Upper lobe of left lung (tissue), 6 donors: ENCODE measurements around the gene SBF2. TPM values are rescaled to one million over a fixed set of nuclear protein-coding genes. Genes with fewer than 3 reads are reported as not detected.

Source experiments
- ATAC-seq, 2 donors: fragments of 200-7000 bp; cut with Tn5 transposase; one replicate each; pipeline ENCODE4 v1.9.1; 2022; ENCODE audit warnings: mild to moderate bottlenecking in 2 of 2, moderate library complexity in 2 of 2; ENCODE audit not compliant: low FRiP score in 2 of 2
- DNase-seq, 2 donors: peaks; one replicate each; pipeline ENCODE4 v3.0.0-alpha.2; 2019 to 2020
- H3K27ac ChIP-seq, 4 donors: fragments of 200-600 bp; sonication (generic); one replicate each; pipeline ENCODE4 v1.5.1; 2016 to 2019
- H3K27me3 ChIP-seq, 4 donors: fragments of 200-600 bp; sonication (generic); one replicate each; pipeline ENCODE4 v1.5.1; 2017 to 2019
- H3K36me3 ChIP-seq, 4 donors: fragments of 200-600 bp; sonication (generic); one replicate each; pipeline ENCODE4 v1.5.1; 2016 to 2019
- H3K4me1 ChIP-seq, 4 donors: fragments of 200-600 bp; sonication (generic); one replicate each; pipeline ENCODE4 v1.5.1; 2018 to 2019
- H3K4me3 ChIP-seq, 4 donors: fragments of 200-600 bp; sonication (generic); one replicate each; pipeline ENCODE4 v1.5.1; 2017 to 2019; ENCODE audit warnings: mild to moderate bottlenecking in 2 of 4, moderate library complexity in 1 of 4
- H3K9me3 ChIP-seq, 4 donors: fragments of 200-600 bp; sonication (generic); one replicate each; pipeline ENCODE4 v1.5.1; 2018 to 2019
- CTCF ChIP-seq, 6 experiments: fragments of 450-650 bp in 4 of 6; fragments of 200-600 bp in 2 of 6; sonication (generic) in 2 of 6; IDR thresholded peaks; one replicate each; pipeline ENCODE4 v1.5.1; 2016 to 2019; ENCODE audit warnings: antibody characterized with exemption in 6 of 6
- EP300 ChIP-seq, 4 donors: sonication (generic); formaldehyde crosslinking; IDR thresholded peaks; one replicate each; pipeline ENCODE4 v1.5.1; 2017; ENCODE audit warnings: antibody characterized with exemption in 4 of 4, control low read depth in 2 of 4
- POLR2A ChIP-seq, 4 donors: fragments of 450-650 bp; IDR thresholded peaks; one replicate each; pipeline ENCODE4 v1.5.1; 2016 to 2017; ENCODE audit warnings: antibody characterized with exemption in 4 of 4, mild to moderate bottlenecking in 2 of 4
- POLR2AphosphoS5 ChIP-seq, 2 donors: sonication (generic); formaldehyde crosslinking; IDR thresholded peaks; one replicate each; pipeline ENCODE4 v1.5.1; 2017; ENCODE audit warnings: antibody characterized with exemption in 2 of 2
- WGBS, 2 donors: methylation state at CpG; one replicate each; pipeline ENCODE4 v1.1.5; 2017 to 2018; 5-methylcytosine and 5-hydroxymethylcytosine counted together
- total RNA-seq, 6 donors: library from RNA; depleted of rRNA in 4 of 6; stranded (reverse); fragments of >200 nt in 4 of 6; gene quantifications; one replicate each; pipeline versions ENCODE4 v1.1.0 to v1.2.1, GENCODE V29; 2016 to 2021
- donor health status: DM: no; HTN: no; CAD: no; lungs with moderate emphysema.
- donor health status: DM: no; HTN: yes; CAD: no; lungs with severe emphysema.

The SBF2 gene
- total RNA-seq, 6 donors from 2014 or later: 22.2 to 54.5 (median 41.2) TPM

GRCh38 chr11:10032935-10033334 is 261.1 kb downstream of the SBF2 start:
- DNase-seq (no peak), ATAC-seq (no peak)
- no peaks in the 10 kb centered on the region for H3K9me3 ChIP-seq
- H3K27ac ChIP-seq: no peak overlapping the region
- no peaks in the 10 kb centered on the region for H3K27me3 ChIP-seq
- no peak overlapping the region for H3K4me3 ChIP-seq
- TF ChIP-seq EP300 (IDR thresholded peaks at IDR 0.05): no peak
- no peak for TF ChIP-seq POLR2A (IDR thresholded peaks at IDR 0.05)
- TF ChIP-seq CTCF (IDR thresholded peaks at IDR 0.05): no peak
- no peak for TF ChIP-seq POLR2AphosphoS5 (IDR thresholded peaks at IDR 0.05)
- H3K36me3 ChIP-seq: peaks cover 0 to 16% (median 0%) of the 10 kb centered on the region in 4 donors
- H3K4me1 ChIP-seq: no peaks in the 10 kb centered on the region

GRCh38 chr11:10030122-10030490 is 263.9 kb downstream of the SBF2 start:
- ATAC-seq (no peak), DNase-seq (no peak)
- no peak for TF ChIP-seq POLR2A (IDR thresholded peaks at IDR 0.05)
- TF ChIP-seq CTCF (IDR thresholded peaks at IDR 0.05): no peak
- TF ChIP-seq EP300 (IDR thresholded peaks at IDR 0.05): no peak
- TF ChIP-seq POLR2AphosphoS5 (IDR thresholded peaks at IDR 0.05): no peak
- no peaks in the 10 kb centered on the region for H3K27me3 ChIP-seq
- H3K4me1 ChIP-seq: no peaks in the 10 kb centered on the region
- 90 to 95% methylated on average over 2 of the region's 2 CpGs for WGBS, 2 donors
- H3K9me3 ChIP-seq: no peaks in the 10 kb centered on the region
- H3K4me3 ChIP-seq: no peak overlapping the region
- no peak overlapping the region for H3K27ac ChIP-seq
- H3K36me3 ChIP-seq: peaks cover 0 to 19% (median 0%) of the 10 kb centered on the region in 4 donors

GRCh38 chr11:10029386-10030121 is 264.5 kb downstream of the SBF2 start:
- H3K9me3 ChIP-seq: no peaks in the 10 kb centered on the region
- WGBS, 2 donors: 86 to 93% methylated on average over 3 of the region's 3 CpGs
- H3K27ac ChIP-seq: no peak overlapping the region
- no peak overlapping the region for H3K4me3 ChIP-seq
- TF ChIP-seq POLR2AphosphoS5 (IDR thresholded peaks at IDR 0.05): no peak
- TF ChIP-seq CTCF (IDR thresholded peaks at IDR 0.05): no peak
- no peak for TF ChIP-seq EP300 (IDR thresholded peaks at IDR 0.05)
- no peak for TF ChIP-seq POLR2A (IDR thresholded peaks at IDR 0.05)
- no peaks in the 10 kb centered on the region for H3K4me1 ChIP-seq
- H3K36me3 ChIP-seq: peaks cover 0 to 19% (median 0%) of the 10 kb centered on the region in 4 donors
- DNase-seq (no peak), ATAC-seq (no peak)
- H3K27me3 ChIP-seq: no peaks in the 10 kb centered on the region

- TF ChIP-seq POLR2AphosphoS5 (IDR thresholded peaks at IDR 0.05) (no peak), POLR2A (IDR thresholded peaks at IDR 0.05) (no peak), CTCF (IDR thresholded peaks at IDR 0.05) (no peak), EP300 (IDR thresholded peaks at IDR 0.05) (no peak)
- ATAC-seq (no peak), DNase-seq (no peak)
- Histone ChIP-seq H3K27me3 (no peaks in the 10 kb centered on the region), H3K4me1 (peaks cover 0 to 2% (median 0%) of the 10 kb centered on the region in 4 donors), H3K9me3 (no peaks in the 10 kb centered on the region), H3K36me3 (peaks cover 0 to 19% (median 0%) of the 10 kb centered on the region in 4 donors), H3K4me3 (no peak overlapping the region), H3K27ac (no peak overlapping the region)
- WGBS, 2 donors: 86 to 94% methylated on average over 2 of the region's 2 CpGs
Observed at GRCh38 chr11:10026514-10026913, 267.5 kb downstream of the SBF2 start.

- Histone ChIP-seq H3K27ac (no peak overlapping the region), H3K27me3 (no peaks in the 10 kb centered on the region), H3K4me1 (peaks cover 0 to 13% (median 6%) of the 10 kb centered on the region in 4 donors), H3K4me3 (no peak overlapping the region), H3K36me3 (peaks cover 0 to 5% (median 0%) of the 10 kb centered on the region in 4 donors), H3K9me3 (no peaks in the 10 kb centered on the region)
- 91 to 93% methylated on average over 3 of the region's 3 CpGs for WGBS, 2 donors
- ATAC-seq (no peak), DNase-seq (no peak)
- TF ChIP-seq POLR2A (IDR thresholded peaks at IDR 0.05) (no peak), EP300 (IDR thresholded peaks at IDR 0.05) (no peak), POLR2AphosphoS5 (IDR thresholded peaks at IDR 0.05) (no peak), CTCF (IDR thresholded peaks at IDR 0.05) (no peak)
Observed at GRCh38 chr11:10023212-10023611, 270.8 kb downstream of the SBF2 start.
